ENCODE results near the gene PDLIM3. TPM values are rescaled to one million over a fixed set of nuclear protein-coding genes. Genes with fewer than 3 reads are reported as not detected.
"Not testable (repeated sequence)": the region's sequence is repeated elsewhere in the genome, so short reads cannot be mapped to it uniquely, and the experiment has no call there.

Gene PDLIM3
- total and polyA plus RNA-seq, 2 experiments from 2014 or later: 23.6 to 35.2 TPM

GRCh38 chr4:185518069-185518468, 17.2 kb downstream of the PDLIM3 start:
- no peaks in the 10 kb centered on the region for H3K27me3 ChIP-seq
- H3K9me3 ChIP-seq (ENCODE audit: low read depth): no peaks in the 10 kb centered on the region
- H3K27ac ChIP-seq: no peak overlapping the region
- peak in 1 of 2 donors; percentile 34 for DNase-seq (ENCODE audit: low read depth in 1 of 2, low spot score in 1 of 2)
- TF ChIP-seq CTCF (IDR thresholded peaks at IDR 0.05; ENCODE audit: low read depth, low read length): no peak
- H3K4me3 ChIP-seq: no peak overlapping the region
- no peaks in the 10 kb centered on the region for H3K36me3 ChIP-seq
- peaks cover 20% of the 10 kb centered on the region for H3K4me1 ChIP-seq (ENCODE audit: low read depth)

- Histone ChIP-seq H3K4me3 (no peak overlapping the region), H3K27ac (no peak overlapping the region), H3K4me1 (ENCODE audit: low read depth) (peaks cover 16% of the 10 kb centered on the region), H3K9me3 (ENCODE audit: low read depth) (no peaks in the 10 kb centered on the region), H3K36me3 (no peaks in the 10 kb centered on the region), H3K27me3 (no peaks in the 10 kb centered on the region)
- no peak for TF ChIP-seq CTCF (IDR thresholded peaks at IDR 0.05; ENCODE audit: low read depth, low read length)
- no peak for DNase-seq (ENCODE audit: low read depth in 1 of 2, low spot score in 1 of 2)
These were observed 20.1 kb downstream of the PDLIM3 start for GRCh38 chr4:185515248-185515647.

- no peak for TF ChIP-seq CTCF (IDR thresholded peaks at IDR 0.05; ENCODE audit: low read depth, low read length)
- Histone ChIP-seq H3K27ac (peak overlapping the region; percentile 42), H3K27me3 (no peaks in the 10 kb centered on the region)
These were observed 21.1 kb downstream of the PDLIM3 start for GRCh38 chr4:185514182-185514697.

GRCh38 chr4:185513489-185514181, 21.7 kb downstream of the PDLIM3 start:
- Histone ChIP-seq H3K27me3 (no peaks in the 10 kb centered on the region), H3K27ac (peak overlapping the region; percentile 42), H3K4me3 (no peak overlapping the region), H3K9me3 (ENCODE audit: low read depth) (no peaks in the 10 kb centered on the region), H3K36me3 (no peaks in the 10 kb centered on the region), H3K4me1 (ENCODE audit: low read depth) (peaks cover 9% of the 10 kb centered on the region)
- DNase-seq (ENCODE audit: low read depth in 1 of 2, low spot score in 1 of 2): peak in 1 of 2 donors; percentile 91
- TF ChIP-seq CTCF (IDR thresholded peaks at IDR 0.05; ENCODE audit: low read depth, low read length): no peak

More at GRCh38 chr4:185514182-185514697, 21.1 kb downstream of the PDLIM3 start:
- DNase-seq (ENCODE audit: low read depth in 1 of 2, low spot score in 1 of 2): no peak
- no peaks in the 10 kb centered on the region for H3K9me3 ChIP-seq (ENCODE audit: low read depth)
- no peaks in the 10 kb centered on the region for H3K36me3 ChIP-seq
- no peak overlapping the region for H3K4me3 ChIP-seq
- peaks cover 9% of the 10 kb centered on the region for H3K4me1 ChIP-seq (ENCODE audit: low read depth)

- DNase-seq (ENCODE audit: low read depth in 1 of 2, low spot score in 1 of 2): peak in 1 of 2 donors; percentile 45
- TF ChIP-seq CTCF (IDR thresholded peaks at IDR 0.05; ENCODE audit: low read depth, low read length): no peak
- H3K36me3 ChIP-seq: no peaks in the 10 kb centered on the region
- H3K27me3 ChIP-seq: no peaks in the 10 kb centered on the region
- H3K4me3 ChIP-seq: no peak overlapping the region
- H3K4me1 ChIP-seq (ENCODE audit: low read depth): peaks cover 5% of the 10 kb centered on the region
- no peaks in the 10 kb centered on the region for H3K9me3 ChIP-seq (ENCODE audit: low read depth)
- H3K27ac ChIP-seq: no peak overlapping the region
These were observed 22.8 kb downstream of the PDLIM3 start for GRCh38 chr4:185512516-185512915.

- H3K4me1 ChIP-seq (ENCODE audit: low read depth); H3K36me3 ChIP-seq; H3K27me3 ChIP-seq; DNase-seq (ENCODE audit: low read depth in 1 of 2, low spot score in 1 of 2); H3K9me3 ChIP-seq (ENCODE audit: low read depth); H3K27ac ChIP-seq; H3K4me3 ChIP-seq: not testable (repeated sequence)
These were observed 24.1 kb downstream of the PDLIM3 start for GRCh38 chr4:185511243-185511642.
